Measurements from ENCODE around the gene CFAP126.
A peak's percentile ranks its signal among the peaks of the same experiment; 100 is the strongest.
"Not testable (repeated sequence)": the region's sequence is repeated elsewhere in the genome, so short reads cannot be mapped to it uniquely, and the experiment has no call there.

CFAP126 gene

DNA sequence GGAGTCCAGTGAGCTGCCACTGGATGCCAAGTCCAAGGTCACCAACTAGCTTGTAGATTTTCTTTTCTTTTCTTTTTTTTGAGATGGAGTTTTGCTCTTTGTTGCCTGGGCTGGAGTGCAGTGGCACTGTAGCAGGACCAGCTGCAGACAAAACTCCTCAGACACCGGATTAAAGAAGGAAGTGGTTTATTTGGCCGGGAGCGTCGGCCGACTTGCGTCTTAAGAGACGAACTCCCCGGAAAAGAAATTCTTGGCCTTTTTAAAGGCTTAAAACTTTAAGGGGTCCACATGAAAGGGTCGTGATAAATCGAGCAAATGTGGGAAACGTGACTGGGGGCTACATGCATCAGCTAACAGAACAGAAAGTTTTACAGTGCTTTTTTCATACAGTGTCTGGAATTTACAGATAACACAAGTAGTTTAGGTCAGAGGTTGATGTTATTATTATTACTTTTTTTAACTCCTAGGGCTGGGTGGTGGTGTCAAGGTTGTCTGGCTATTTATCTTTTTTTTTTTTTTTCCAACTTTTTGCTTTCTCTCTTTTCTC, 36.4 kb upstream of the CFAP126 start:
- DNase-seq = no peak
- Histone ChIP-seq H3K36me3 (no peaks in the 10 kb centered on the region), H3K27ac (no peak overlapping the region), H3K9me3 (no peaks in the 10 kb centered on the region), H3K4me3 (no peak overlapping the region), H3K27me3 (no peaks in the 10 kb centered on the region), H3K4me1 (peaks cover 0 to 5% (median 4%) of the 10 kb centered on the region in 4 donors)
- intact Hi-C loops (cut with DNase I; ENCODE audit: low total_unique reads) = no loop called here
- TF ChIP-seq, protein P1, sequence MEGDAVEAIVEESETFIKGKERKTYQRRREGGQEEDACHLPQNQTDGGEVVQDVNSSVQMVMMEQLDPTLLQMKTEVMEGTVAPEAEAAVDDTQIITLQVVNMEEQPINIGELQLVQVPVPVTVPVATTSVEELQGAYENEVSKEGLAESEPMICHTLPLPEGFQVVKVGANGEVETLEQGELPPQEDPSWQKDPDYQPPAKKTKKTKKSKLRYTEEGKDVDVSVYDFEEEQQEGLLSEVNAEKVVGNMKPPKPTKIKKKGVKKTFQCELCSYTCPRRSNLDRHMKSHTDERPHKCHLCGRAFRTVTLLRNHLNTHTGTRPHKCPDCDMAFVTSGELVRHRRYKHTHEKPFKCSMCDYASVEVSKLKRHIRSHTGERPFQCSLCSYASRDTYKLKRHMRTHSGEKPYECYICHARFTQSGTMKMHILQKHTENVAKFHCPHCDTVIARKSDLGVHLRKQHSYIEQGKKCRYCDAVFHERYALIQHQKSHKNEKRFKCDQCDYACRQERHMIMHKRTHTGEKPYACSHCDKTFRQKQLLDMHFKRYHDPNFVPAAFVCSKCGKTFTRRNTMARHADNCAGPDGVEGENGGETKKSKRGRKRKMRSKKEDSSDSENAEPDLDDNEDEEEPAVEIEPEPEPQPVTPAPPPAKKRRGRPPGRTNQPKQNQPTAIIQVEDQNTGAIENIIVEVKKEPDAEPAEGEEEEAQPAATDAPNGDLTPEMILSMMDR (IDR thresholded peaks at IDR 0.05) = no peak

DNA sequence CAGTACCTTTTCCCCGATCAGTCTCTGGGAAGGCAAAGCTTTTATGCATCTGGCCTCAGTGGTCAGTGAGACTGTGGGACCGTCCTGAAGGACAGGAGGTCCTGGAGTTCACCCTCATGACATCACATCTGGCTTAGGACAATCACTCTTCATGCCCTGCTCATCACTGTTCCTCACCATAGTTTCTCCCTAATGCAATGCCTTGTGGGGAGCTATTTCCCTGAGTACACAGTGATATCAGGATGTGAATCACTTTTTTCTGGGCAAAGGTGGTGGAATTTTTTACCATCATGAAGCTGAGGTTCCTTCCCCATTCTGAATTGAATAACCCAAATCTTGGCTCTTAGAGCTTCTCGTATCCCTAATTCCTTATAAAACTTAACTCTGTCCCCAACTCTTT, 34.8 kb upstream of the CFAP126 start:
- Histone ChIP-seq H3K27ac (no peak overlapping the region), H3K9me3 (no peaks in the 10 kb centered on the region), H3K36me3 (no peaks in the 10 kb centered on the region), H3K27me3 (no peaks in the 10 kb centered on the region), H3K4me3 (no peak overlapping the region), H3K4me1 (peaks cover 0 to 13% (median 4%) of the 10 kb centered on the region in 4 donors)
- DNase-seq = no peak
- TF ChIP-seq, protein P1 (IDR thresholded peaks at IDR 0.05) = no peak
- intact Hi-C loops (cut with DNase I; ENCODE audit: low total_unique reads) = no loop called here

DNA sequence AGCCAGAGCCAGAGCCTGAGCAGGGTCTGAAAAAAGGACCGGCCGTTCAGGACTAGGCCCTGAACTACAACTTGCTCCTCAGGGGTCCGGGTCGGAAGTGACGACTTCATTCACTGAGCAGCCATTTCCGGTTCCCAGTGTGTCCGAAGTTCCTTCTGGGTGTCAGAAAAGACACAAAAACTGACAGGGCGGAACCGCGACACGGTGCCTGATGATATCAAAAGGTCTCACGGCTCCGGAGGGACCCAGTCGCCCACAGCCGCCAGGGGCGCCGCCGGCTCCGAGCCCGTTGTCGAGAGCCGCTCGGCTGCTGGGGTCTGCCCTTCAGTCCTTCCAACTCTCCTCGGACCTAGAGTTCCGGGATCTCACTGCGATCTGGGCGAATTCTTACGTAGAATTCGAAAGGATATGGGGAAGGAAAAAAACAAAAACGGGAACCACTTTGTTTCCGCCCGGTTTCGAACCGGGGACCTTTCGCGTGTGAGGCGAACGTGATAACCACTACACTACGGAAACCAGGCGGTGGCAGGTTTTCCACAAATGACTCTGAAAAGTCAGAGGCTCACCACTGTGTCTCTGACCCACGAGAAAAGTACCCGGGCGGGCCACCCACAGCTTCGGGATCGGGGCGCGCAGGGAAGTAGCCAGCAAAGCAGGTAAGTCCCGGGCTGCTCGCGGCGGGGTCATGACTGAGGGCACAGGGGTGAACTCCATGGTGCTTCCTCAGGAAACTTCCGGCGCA, 31.8 kb upstream of the CFAP126 start:
- no peaks in the 10 kb centered on the region for H3K27me3 ChIP-seq
- H3K4me3 ChIP-seq = peak overlapping the region; percentile 79 to 93
- peaks cover 0 to 13% (median 4%) of the 10 kb centered on the region in 4 donors for H3K4me1 ChIP-seq
- TF ChIP-seq, protein P1 (IDR thresholded peaks at IDR 0.05) = peak; percentile 28 to 35
- no peaks in the 10 kb centered on the region for H3K36me3 ChIP-seq
- intact Hi-C loops (cut with DNase I; ENCODE audit: low total_unique reads) = loop anchor here (10.0 kb wide), 1 partner anchor 355 kb away; the partner anchor contains the start of gene USF1
- H3K27ac ChIP-seq = peak overlapping the region; percentile 100
- DNase-seq = peak; percentile 90 to 94
- H3K9me3 ChIP-seq = no peaks in the 10 kb centered on the region

DNA sequence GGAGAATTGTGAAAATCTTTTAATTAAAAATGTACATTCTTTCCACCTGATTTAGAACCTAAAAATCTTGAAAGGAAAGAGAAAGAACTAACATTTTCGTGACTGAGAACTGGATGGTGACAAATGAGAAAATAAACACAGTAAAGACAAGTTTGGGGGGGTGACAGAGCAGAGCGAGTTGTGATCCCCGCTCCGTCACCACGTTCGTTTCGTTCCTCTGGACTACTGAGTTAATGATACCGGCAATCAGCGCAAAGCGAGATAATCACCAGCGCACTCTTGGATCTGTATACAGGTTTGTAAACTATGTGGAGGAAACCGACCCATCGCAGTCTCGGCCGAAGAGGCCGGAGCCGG, 31.2 kb upstream of the CFAP126 start:
- Histone ChIP-seq H3K9me3 (no peaks in the 10 kb centered on the region), H3K4me1 (peaks cover 0 to 13% (median 4%) of the 10 kb centered on the region in 4 donors), H3K36me3 (no peaks in the 10 kb centered on the region), H3K4me3 (peak overlapping the region; percentile 79 to 93), H3K27me3 (no peaks in the 10 kb centered on the region), H3K27ac (peak overlapping the region; percentile 100)
- intact Hi-C loops (cut with DNase I; ENCODE audit: low total_unique reads) = loop anchor here (10.0 kb wide), 1 partner anchor 354 kb away; the partner anchor contains the start of gene USF1
- TF ChIP-seq, protein P1 (IDR thresholded peaks at IDR 0.05) = no peak
- DNase-seq = no peak

DNA sequence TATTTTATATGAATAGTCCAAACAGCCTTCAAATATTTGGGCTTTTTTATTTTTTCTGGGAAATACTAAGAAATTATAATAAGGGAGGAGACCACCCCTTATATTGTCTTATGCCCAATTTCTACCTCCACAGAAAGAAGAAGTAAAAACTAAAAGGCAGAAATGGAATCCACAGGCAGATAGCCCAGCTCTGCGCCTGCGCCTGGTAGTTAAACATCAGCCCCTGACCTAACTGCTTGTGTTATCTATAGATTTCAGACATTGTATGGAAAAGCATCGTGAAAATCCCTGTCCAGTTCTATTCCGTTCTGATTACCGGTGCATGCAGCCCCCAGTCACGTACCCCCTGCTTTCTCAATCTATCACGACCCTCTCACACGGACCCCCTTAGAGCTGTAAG, 29.4 kb upstream of the CFAP126 start:
- H3K27ac ChIP-seq, H3K9me3 ChIP-seq, H3K4me3 ChIP-seq, DNase-seq, H3K36me3 ChIP-seq, H3K27me3 ChIP-seq: not testable (repeated sequence)
- intact Hi-C loops (cut with DNase I; ENCODE audit: low total_unique reads) = loop anchor here (10.0 kb wide), 1 partner anchor 352 kb away; the partner anchor contains the start of gene USF1
- peaks cover 0 to 13% (median 4%) of the 10 kb centered on the region in 4 donors for H3K4me1 ChIP-seq

DNA sequence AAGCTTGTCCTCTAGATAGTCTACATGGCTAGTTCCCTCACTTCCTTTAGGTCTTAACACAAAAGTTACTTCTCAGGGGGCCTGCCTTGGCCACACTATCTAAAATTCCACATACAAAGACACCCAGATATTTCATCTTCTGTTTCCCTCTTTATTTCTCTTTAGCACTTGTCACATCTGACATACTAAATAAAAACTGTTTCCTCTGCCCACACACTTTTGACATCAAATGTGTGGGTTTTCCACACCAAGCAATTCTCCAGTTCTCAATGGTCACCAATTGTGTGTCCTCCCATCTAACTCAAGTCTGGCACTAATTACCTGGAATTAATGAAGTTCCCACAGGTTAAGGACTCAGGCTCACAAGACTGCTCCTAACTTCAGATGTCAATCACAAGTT, 25.5 kb upstream of the CFAP126 start:
- H3K9me3 ChIP-seq = no peaks in the 10 kb centered on the region
- no peaks in the 10 kb centered on the region for H3K27me3 ChIP-seq
- H3K27ac ChIP-seq = no peak overlapping the region
- TF ChIP-seq, protein P1 (IDR thresholded peaks at IDR 0.05) = no peak
- intact Hi-C loops (cut with DNase I; ENCODE audit: low total_unique reads) = loop anchor here (10.0 kb wide), 1 partner anchor 348 kb away; the partner anchor contains the start of gene USF1
- H3K36me3 ChIP-seq = no peaks in the 10 kb centered on the region
- no peak for DNase-seq
- H3K4me3 ChIP-seq = no peak overlapping the region
- peaks cover 0 to 11% (median 5%) of the 10 kb centered on the region in 4 donors for H3K4me1 ChIP-seq
